Measurements from ENCODE around the gene LCN1. TPM values are rescaled to one million over a fixed set of nuclear protein-coding genes. Genes with fewer than 3 reads are reported as not detected.

The LCN1 gene
- total and polyA plus RNA-seq, 2 donors (not counting 3 experiments of a cell fraction or from before 2014, with no cell fraction given), result not detected

- H3K27me3 ChIP-seq (ENCODE audit: control insufficient read depth in 2 of 2, insufficient read depth in 2 of 2, low read length in 2 of 2), result no peaks in the 10 kb centered on the region
- H4K20me1 ChIP-seq (replicated peaks; ENCODE audit: control insufficient read depth, extremely low read depth, insufficient read depth, low read length), result no peaks in the 10 kb centered on the region
- H3K4me3 ChIP-seq (replicated peaks in 1 of 3; ENCODE audit: insufficient read depth in 1 of 3, low read depth in 1 of 3, low read length in 3 of 3), result no peak overlapping the region
- ChIA-PET CTCF (interaction anchor here (1.6 kb wide), 1 partner anchor 55 kb away, joined by 4 read pairs; a partner anchor contains a TSS), POLR2A (no interaction called here)
- no peak overlapping the region for H3K9ac ChIP-seq (replicated peaks; ENCODE audit: extremely low read depth, insufficient read depth, low read length)
- no peak overlapping the region for H3K4me2 ChIP-seq (ENCODE audit: insufficient read depth, low read length)
- H3K27ac ChIP-seq (ENCODE audit: insufficient read depth, low read depth, low read length), result no peak overlapping the region
- no peaks in the 10 kb centered on the region for H3K36me3 ChIP-seq (ENCODE audit: control insufficient read depth in 2 of 2, extremely low read depth in 1 of 2, insufficient read depth in 2 of 2, low read length in 2 of 2)
- TF ChIP-seq CTCF (IDR thresholded peaks at IDR 0.05; ENCODE audit: extremely low read depth in 1 of 2, insufficient read depth in 1 of 2, low read depth in 1 of 2, low read length in 2 of 2) (no peak), JUN (IDR thresholded peaks at IDR 0.05; ENCODE audit: borderline replicate concordance, insufficient read depth, insufficient read length, low read depth) (no peak), POLR2A (IDR thresholded peaks at IDR 0.05; ENCODE audit: low read depth, low read length) (no peak), FOS (IDR thresholded peaks at IDR 0.05; ENCODE audit: borderline replicate concordance, insufficient read depth, low read length) (no peak), EZH2 (IDR thresholded peaks at IDR 0.05; ENCODE audit: borderline replicate concordance, low read depth, low read length, severe bottlenecking) (no peak), MAX (IDR thresholded peaks at IDR 0.05; ENCODE audit: insufficient read depth, insufficient read length) (no peak), GATA2 (IDR thresholded peaks at IDR 0.05; ENCODE audit: insufficient read depth, insufficient read length, low read depth, low read length) (no peak), POLR2AphosphoS5 (IDR thresholded peaks at IDR 0.05; ENCODE audit: insufficient read depth, low read depth, low read length) (no peak), MYC (IDR thresholded peaks at IDR 0.05; ENCODE audit: low read depth, low read length) (no peak)
- FAIRE-seq, result no peak
- H3K79me2 ChIP-seq (ENCODE audit: control insufficient read depth, insufficient read depth, low read length), result no peaks in the 10 kb centered on the region
- intact Hi-C loops (cut with micrococcal nuclease) (no loop called here), dilution Hi-C loops (cut with MboI; ENCODE audit: extremely low pct_ligation_motif_present, low sequenced_read_pairs) (no loop called here)
- no peaks in the 10 kb centered on the region for H3K9me1 ChIP-seq (replicated peaks; ENCODE audit: control insufficient read depth, extremely low read depth, insufficient read depth, low read length)
- H3K4me1 ChIP-seq (ENCODE audit: control insufficient read depth, extremely low read depth, insufficient read depth, low read length), result no peaks in the 10 kb centered on the region
- no TSS peak for BruUV-seq (replicated peaks)
- no peaks in the 10 kb centered on the region for H3K9me3 ChIP-seq (replicated peaks; ENCODE audit: control insufficient read depth, insufficient read depth, low read length)
- H2AFZ ChIP-seq (ENCODE audit: low read depth, low read length), result no peak overlapping the region
- no peak for DNase-seq (ENCODE audit: low read depth, low spot score)
Observed at GRCh38 chr9:135554718-135555117, 33.5 kb downstream of the LCN1 start.
